Stimulated activated CD8-positive, alpha-beta memory T cell treated with anti-CD3 and anti-CD28 coated beads, Interleukin-12 subunit alpha, Interleukin-12 subunit beta, amount 100 ng/mL, for 24 hours (primary cell): ENCODE results near the gene HOXC10.

ENCODE experiments used
- DNase-seq: peaks from one replicate; pipeline ENCODE4 v3.0.0-alpha.2; 2020; ENCODE audit errors: extremely low read depth

The HOXC10 gene

GRCh38 chr12:53984901-53985691, at the start of gene HOXC10:
Gene HOXC10, plus strand, starts transcription at chr12:53985146. Its CDS starts 114 bp downstream, at chr12:53985260.
- DNase-seq, result peak; percentile 55

GRCh38 chr12:53935383-53936341, 49.3 kb upstream of the HOXC10 start:
- no peak for DNase-seq

- DNase-seq, result no peak
Measured at GRCh38 chr12:53937099-53937498, 47.8 kb upstream of the HOXC10 start.

- DNase-seq, result no peak
Measured at GRCh38 chr12:53937596-53938325, 47.2 kb upstream of the HOXC10 start.

- DNase-seq, result peak; percentile 39
Measured at GRCh38 chr12:53938326-53939140, 46.4 kb upstream of the HOXC10 start, which contains the start of gene HOXC13. Gene HOXC13, plus strand, starts transcription at chr12:53938831. Its CDS starts 76 bp downstream, at chr12:53938907.

- no peak for DNase-seq
Measured at GRCh38 chr12:53939141-53940108, 45.5 kb upstream of the HOXC10 start.

- DNase-seq, result no peak
Measured at GRCh38 chr12:53940443-53941014, 44.4 kb upstream of the HOXC10 start.

- DNase-seq, result no peak
Measured at GRCh38 chr12:53941187-53941586, 43.8 kb upstream of the HOXC10 start.

GRCh38 chr12:53941750-53942149, 43.2 kb upstream of the HOXC10 start:
- DNase-seq, result no peak

- DNase-seq, result no peak
Measured at GRCh38 chr12:53942467-53942997, 42.4 kb upstream of the HOXC10 start.

GRCh38 chr12:53944209-53944608, 40.7 kb upstream of the HOXC10 start:
- DNase-seq, result no peak

GRCh38 chr12:53944907-53945847, 39.8 kb upstream of the HOXC10 start:
- no peak for DNase-seq

- no peak for DNase-seq
Measured at GRCh38 chr12:53947743-53948142, 37.2 kb upstream of the HOXC10 start.

- DNase-seq, result no peak
Measured at GRCh38 chr12:53948650-53949593, 36.0 kb upstream of the HOXC10 start.

GRCh38 chr12:53949631-53950436, 35.1 kb upstream of the HOXC10 start:
- no peak for DNase-seq

GRCh38 chr12:53950437-53950773, 34.5 kb upstream of the HOXC10 start:
- no peak for DNase-seq
